DOHH2 (cell line): ENCODE measurements around the gene TBC1D14.

Experiments
- H3F3A ChIP-seq: fragments of 200-600 bp; sonication (generic), shearing (Covaris generic); 2 replicates; pipeline ENCODE4 v1.6.0; 2016; ENCODE audit warnings: antibody characterized with exemption, mild to moderate bottlenecking; ENCODE audit not compliant: control insufficient read depth, insufficient read depth
- H3K27ac ChIP-seq: fragments of 200-600 bp; sonication (generic); 2 replicates; pipeline ENCODE4 v1.5.1; 2014; ENCODE audit warnings: low read depth, mild to moderate bottlenecking, low read length, moderate library complexity
- H3K27me3 ChIP-seq: fragments of 200-600 bp; sonication (generic); 2 replicates; pipeline ENCODE4 v1.6.1; 2014; ENCODE audit warnings: mild to moderate bottlenecking, low read length, mixed read lengths; ENCODE audit not compliant: control insufficient read depth
- H3K36me3 ChIP-seq: fragments of 200-600 bp; sonication (generic); 2 replicates; pipeline ENCODE4 v1.6.1; 2014; ENCODE audit warnings: mild to moderate bottlenecking, low read length, moderate library complexity, mixed read lengths; ENCODE audit not compliant: control insufficient read depth
- H3K4me1 ChIP-seq: fragments of 200-600 bp; sonication (generic); 2 replicates; pipeline ENCODE4 v1.6.1; 2014; ENCODE audit warnings: mild to moderate bottlenecking, low read length, mixed read lengths; ENCODE audit not compliant: control insufficient read depth
- H3K4me2 ChIP-seq: fragments of 200-600 bp; sonication (generic); 2 replicates; pipeline ENCODE4 v1.6.0; 2014; ENCODE audit warnings: mild to moderate bottlenecking, low read length, moderate library complexity
- H3K4me3 ChIP-seq: fragments of 200-600 bp; sonication (generic); 2 replicates; pipeline ENCODE4 v1.5.1; 2014; ENCODE audit warnings: mild to moderate bottlenecking, low read length, mixed read lengths
- H3K79me2 ChIP-seq: fragments of 200-600 bp; sonication (generic); 2 replicates; pipeline ENCODE4 v1.6.1; 2014; ENCODE audit warnings: mild to moderate bottlenecking, low read length, mixed read lengths; ENCODE audit not compliant: control insufficient read depth
- H3K9me2 ChIP-seq: fragments of 200-600 bp; sonication (generic); replicated peaks from 2 replicates; pipeline ENCODE4 v1.6.1; 2014; ENCODE audit warnings: mild to moderate bottlenecking, low read length, mixed read lengths; ENCODE audit not compliant: control insufficient read depth
- H3K9me3 ChIP-seq: fragments of 200-600 bp; sonication (generic); 2 replicates; pipeline ENCODE4 v1.6.1; 2014; ENCODE audit warnings: antibody characterized with exemption, low read length, mixed read lengths; ENCODE audit not compliant: control insufficient read depth, insufficient read depth
- H4K20me1 ChIP-seq: fragments of 200-600 bp; sonication (generic); 2 replicates; pipeline ENCODE4 v1.6.0; 2014; ENCODE audit warnings: low read depth, mild to moderate bottlenecking, antibody characterized with exemption, low read length, moderate library complexity; ENCODE audit not compliant: control insufficient read depth, insufficient read depth
- CTCF ChIP-seq: fragments of 200-600 bp; sonication (generic); IDR thresholded peaks from one replicate; pipeline ENCODE4 v1.5.1; 2014; ENCODE audit warnings: antibody characterized with exemption, mild to moderate bottlenecking, low read depth, low read length; ENCODE audit not compliant: poor library complexity, severe bottlenecking
- EZH2phosphoT487 ChIP-seq: fragments of 200-600 bp; sonication (generic); IDR thresholded peaks from 2 replicates; pipeline ENCODE4 v1.6.1; 2017; ENCODE audit warnings: borderline replicate concordance, mild to moderate bottlenecking, antibody characterized with exemption, low read length, moderate library complexity, mixed read lengths

The TBC1D14 gene

DNA sequence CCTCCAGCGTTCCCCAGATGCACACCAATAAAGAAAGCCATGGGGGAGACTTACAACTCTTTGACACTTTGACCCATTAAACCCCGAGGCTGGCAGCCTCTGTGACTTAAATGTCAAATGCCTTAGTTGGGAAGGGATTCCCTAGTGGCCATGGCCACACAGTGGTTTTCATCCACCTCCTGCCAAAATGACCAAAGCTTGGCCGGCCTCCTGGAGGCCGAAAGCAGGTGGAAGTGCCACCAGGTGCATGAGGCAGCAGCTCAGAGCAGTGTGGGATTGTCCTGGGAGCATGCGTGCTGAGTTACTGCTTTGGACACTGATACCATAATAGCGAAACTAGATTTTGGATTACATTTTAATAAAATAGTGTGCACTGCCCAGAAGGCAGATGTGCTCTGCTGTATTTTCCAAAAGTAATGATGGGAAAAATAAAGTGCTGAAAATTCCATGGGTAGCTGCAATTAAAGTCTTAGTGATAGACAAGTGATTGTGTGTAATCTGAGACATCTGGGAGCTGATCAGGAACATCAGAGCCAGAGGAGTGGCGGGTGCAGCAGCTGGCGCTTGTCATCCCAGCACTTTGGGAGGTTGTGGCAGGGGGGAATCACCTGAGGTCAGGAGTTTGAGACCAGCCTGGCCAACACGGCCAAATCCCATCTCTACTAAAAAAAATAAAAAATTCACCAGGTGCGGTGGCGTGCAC lies 93.7 kb downstream of the TBC1D14 start:
- H3F3A ChIP-seq: no peaks in the 10 kb centered on the region
- no peaks in the 10 kb centered on the region for H3K9me2 ChIP-seq
- no peaks in the 10 kb centered on the region for H3K9me3 ChIP-seq
- H3K27me3 ChIP-seq: no peaks in the 10 kb centered on the region
- no peak overlapping the region for H3K4me2 ChIP-seq
- H3K27ac ChIP-seq: no peak overlapping the region
- no peak overlapping the region for H3K4me3 ChIP-seq
- H3K36me3 ChIP-seq: peaks cover 83% of the 10 kb centered on the region
- no peak for TF ChIP-seq CTCF
- TF ChIP-seq EZH2phosphoT487: no peak
- no peaks in the 10 kb centered on the region for H3K79me2 ChIP-seq
- H4K20me1 ChIP-seq: no peaks in the 10 kb centered on the region
- H3K4me1 ChIP-seq: no peaks in the 10 kb centered on the region

DNA sequence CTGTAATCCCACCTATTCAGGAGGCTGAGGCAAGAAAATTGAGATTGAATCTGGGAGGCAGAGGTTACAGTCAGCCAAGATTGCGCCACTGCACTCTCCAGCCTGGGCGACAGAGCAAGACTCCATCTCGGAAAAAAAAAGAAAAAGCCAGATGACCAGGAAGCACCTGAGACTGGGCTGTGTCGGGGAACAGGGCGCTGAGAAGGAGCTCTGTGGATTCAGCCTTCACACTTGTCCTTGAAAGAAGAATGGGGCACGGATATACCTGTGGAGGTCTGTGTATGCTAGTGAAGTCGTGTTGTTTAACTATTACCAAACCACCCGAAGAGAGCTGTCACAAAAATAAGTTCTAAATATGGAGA lies 94.2 kb downstream of the TBC1D14 start:
- TF ChIP-seq EZH2phosphoT487 (no peak), CTCF (no peak)
- no peaks in the 10 kb centered on the region for H3K79me2 ChIP-seq
- no peaks in the 10 kb centered on the region for H3K27me3 ChIP-seq
- no peaks in the 10 kb centered on the region for H3F3A ChIP-seq
- no peaks in the 10 kb centered on the region for H3K9me2 ChIP-seq
- H3K4me2 ChIP-seq: no peak overlapping the region
- H3K9me3 ChIP-seq: no peaks in the 10 kb centered on the region
- H4K20me1 ChIP-seq: no peaks in the 10 kb centered on the region
- H3K4me3 ChIP-seq: no peak overlapping the region
- peaks cover 82% of the 10 kb centered on the region for H3K36me3 ChIP-seq
- H3K4me1 ChIP-seq: no peaks in the 10 kb centered on the region
- H3K27ac ChIP-seq: no peak overlapping the region

- peaks cover 82% of the 10 kb centered on the region for H3K36me3 ChIP-seq
- TF ChIP-seq CTCF (no peak), EZH2phosphoT487 (no peak)
- H3F3A ChIP-seq: no peaks in the 10 kb centered on the region
Measured at GRCh38 chr4:7004331-7004730, 94.7 kb downstream of the TBC1D14 start.

More at GRCh38 chr4:7004331-7004730, 94.7 kb downstream of the TBC1D14 start:
- Histone ChIP-seq H3K27ac (no peak overlapping the region), H4K20me1 (0 out of 2 replicates have a peak, but pooled peaks cover 4% of the 10 kb centered on the region), H3K4me1 (no peaks in the 10 kb centered on the region), H3K9me2 (no peaks in the 10 kb centered on the region), H3K79me2 (no peaks in the 10 kb centered on the region), H3K27me3 (no peaks in the 10 kb centered on the region), H3K4me3 (no peak overlapping the region), H3K4me2 (no peak overlapping the region), H3K9me3 (no peaks in the 10 kb centered on the region)
